ENCODE measurements around the gene PLCH1.

The PLCH1 gene

GRCh38 chr3:155335724-155336354 lies 409.0 kb downstream of the PLCH1 start:
- TF ChIP-seq FOXP2 (optimal IDR thresholded peaks at IDR 0.05; ENCODE audit: borderline replicate concordance, extremely low read depth, extremely low read length, insufficient read depth) (no peak), TAF1 (IDR thresholded peaks at IDR 0.05; ENCODE audit: borderline replicate concordance, insufficient read depth, low read length) (no peak), POLR2AphosphoS5 (IDR thresholded peaks at IDR 0.05; ENCODE audit: low read depth, low read length) (no peak), REST (IDR thresholded peaks at IDR 0.05; ENCODE audit: insufficient read depth in 1 of 2, low read depth in 2 of 2, low read length in 2 of 2) (no peak), SIN3A (IDR thresholded peaks at IDR 0.05; ENCODE audit: borderline replicate concordance, insufficient read depth, low read length) (no peak)

GRCh38 chr3:155334914-155335723 lies 409.8 kb downstream of the PLCH1 start:
- TF ChIP-seq SIN3A (IDR thresholded peaks at IDR 0.05; ENCODE audit: borderline replicate concordance, insufficient read depth, low read length) (no peak), POLR2AphosphoS5 (IDR thresholded peaks at IDR 0.05; ENCODE audit: low read depth, low read length) (no peak), REST (IDR thresholded peaks at IDR 0.05; ENCODE audit: insufficient read depth in 1 of 2, low read depth in 2 of 2, low read length in 2 of 2) (no peak), TAF1 (IDR thresholded peaks at IDR 0.05; ENCODE audit: borderline replicate concordance, insufficient read depth, low read length) (no peak), FOXP2 (optimal IDR thresholded peaks at IDR 0.05; ENCODE audit: borderline replicate concordance, extremely low read depth, extremely low read length, insufficient read depth) (no peak)

- no peak for TF ChIP-seq FOXP2 (optimal IDR thresholded peaks at IDR 0.05; ENCODE audit: borderline replicate concordance, extremely low read depth, extremely low read length, insufficient read depth)
- no peak for TF ChIP-seq REST (IDR thresholded peaks at IDR 0.05; ENCODE audit: insufficient read depth in 1 of 2, low read depth in 2 of 2, low read length in 2 of 2)
- no peak for TF ChIP-seq POLR2AphosphoS5 (IDR thresholded peaks at IDR 0.05; ENCODE audit: low read depth, low read length)
- TF ChIP-seq SIN3A (IDR thresholded peaks at IDR 0.05; ENCODE audit: borderline replicate concordance, insufficient read depth, low read length), result no peak
- TF ChIP-seq TAF1 (IDR thresholded peaks at IDR 0.05; ENCODE audit: borderline replicate concordance, insufficient read depth, low read length), result no peak
Observed at GRCh38 chr3:155334215-155334913, 410.5 kb downstream of the PLCH1 start.

- no peak for TF ChIP-seq POLR2AphosphoS5 (IDR thresholded peaks at IDR 0.05; ENCODE audit: low read depth, low read length)
- no peak for TF ChIP-seq SIN3A (IDR thresholded peaks at IDR 0.05; ENCODE audit: borderline replicate concordance, insufficient read depth, low read length)
- no peak for TF ChIP-seq TAF1 (IDR thresholded peaks at IDR 0.05; ENCODE audit: borderline replicate concordance, insufficient read depth, low read length)
- TF ChIP-seq FOXP2 (optimal IDR thresholded peaks at IDR 0.05; ENCODE audit: borderline replicate concordance, extremely low read depth, extremely low read length, insufficient read depth), result no peak
- no peak for TF ChIP-seq REST (IDR thresholded peaks at IDR 0.05; ENCODE audit: insufficient read depth in 1 of 2, low read depth in 2 of 2, low read length in 2 of 2)
Observed at GRCh38 chr3:155332716-155333115, 412.2 kb downstream of the PLCH1 start.
